Sigmoid colon (tissue), 7 donors: ENCODE data around the gene RAB3GAP2. TPM values are rescaled to one million over a fixed set of nuclear protein-coding genes. Genes with fewer than 3 reads are reported as not detected.

Experiments
- DNase-seq: peaks from one replicate; pipeline ENCODE4 v3.0.0-alpha.2; 2019
- H3K27ac ChIP-seq, 4 donors: fragments of 200-600 bp; sonication (generic); one replicate each; pipeline ENCODE4 v1.5.1; 2016 to 2019; ENCODE audit warnings: mild to moderate bottlenecking in 1 of 4
- H3K27me3 ChIP-seq, 3 donors: fragments of 200-600 bp; sonication (generic); one replicate each; pipeline ENCODE4 v1.5.1; 2019; ENCODE audit warnings: mild to moderate bottlenecking in 1 of 3
- H3K36me3 ChIP-seq, 4 donors: fragments of 200-600 bp; sonication (generic); one replicate each; pipeline ENCODE4 v1.5.1; 2016 to 2019
- H3K4me1 ChIP-seq, 4 donors: fragments of 200-600 bp; sonication (generic); one replicate each; pipeline ENCODE4 v1.5.1; 2017 to 2019
- H3K4me3 ChIP-seq, 4 donors: fragments of 200-600 bp; sonication (generic); one replicate each; pipeline ENCODE4 v1.5.1; 2017 to 2019; ENCODE audit warnings: mild to moderate bottlenecking in 2 of 4, moderate library complexity in 1 of 4
- H3K9me3 ChIP-seq, 4 donors: fragments of 200-600 bp in 3 of 4; sonication (generic) in 3 of 4; one replicate each; pipeline versions ENCODE4 v1.5.1 to v1.6.1; 2013 to 2019
- EP300 ChIP-seq, 4 donors: sonication (generic); formaldehyde crosslinking; IDR thresholded peaks; one replicate each; pipeline ENCODE4 v1.6.1; 2017; ENCODE audit warnings: antibody characterized with exemption in 4 of 4
- POLR2A ChIP-seq, 2 donors: fragments of 450-650 bp; IDR thresholded peaks; one replicate each; pipeline ENCODE4 v1.6.1; 2016; ENCODE audit warnings: antibody characterized with exemption in 2 of 2, mild to moderate bottlenecking in 2 of 2, moderate library complexity in 2 of 2
- POLR2AphosphoS5 ChIP-seq, 4 donors: sonication (generic); formaldehyde crosslinking; IDR thresholded peaks; one replicate each; pipeline ENCODE4 v1.6.1; 2017; ENCODE audit warnings: antibody characterized with exemption in 4 of 4
- WGBS, 2 donors: extraction: QIAGEN DNeasy Blood & Tissue Kit; methylation state at CpG; one replicate each; pipeline ENCODE4 v1.1.7; 2013; 5-methylcytosine and 5-hydroxymethylcytosine counted together
- intact Hi-C: fragments of 100-400 bp; cut with DNase I; formaldehyde crosslinking; loops from one replicate; pipeline ENCODE4 v1.15.1; 2023
- polyA plus RNA-seq, 3 donors: library from polyadenylated mRNA; stranded (reverse); fragments of 200-250 nt; gene quantifications; one replicate each; pipeline ENCODE4 v1.2.3, GENCODE V29; 2013
- total RNA-seq, 4 donors: library from RNA; depleted of rRNA; stranded (reverse); fragments of >200 nt; gene quantifications; one replicate each; pipeline ENCODE4 v1.1.0, GENCODE V29; 2016
- TF ChIP-seq, protein P1 (sequence below), 4 experiments: fragments of 450-650 bp in 3 of 4; fragments of 200-600 bp in 1 of 4; IDR thresholded peaks; one replicate each; pipeline ENCODE4 v1.5.1; 2016 to 2019; ENCODE audit warnings: antibody characterized with exemption in 4 of 4, mild to moderate bottlenecking in 3 of 4, moderate library complexity in 2 of 4
- donor health status: healthy with polysubstance abuse.
- donor health status: Bipolar disorder and iron deficiency.
- donor health status: healthy.

RAB3GAP2 gene
- total and polyA plus RNA-seq, 7 donors = 3.0 to 31.6 (median 22.7) TPM

DNA sequence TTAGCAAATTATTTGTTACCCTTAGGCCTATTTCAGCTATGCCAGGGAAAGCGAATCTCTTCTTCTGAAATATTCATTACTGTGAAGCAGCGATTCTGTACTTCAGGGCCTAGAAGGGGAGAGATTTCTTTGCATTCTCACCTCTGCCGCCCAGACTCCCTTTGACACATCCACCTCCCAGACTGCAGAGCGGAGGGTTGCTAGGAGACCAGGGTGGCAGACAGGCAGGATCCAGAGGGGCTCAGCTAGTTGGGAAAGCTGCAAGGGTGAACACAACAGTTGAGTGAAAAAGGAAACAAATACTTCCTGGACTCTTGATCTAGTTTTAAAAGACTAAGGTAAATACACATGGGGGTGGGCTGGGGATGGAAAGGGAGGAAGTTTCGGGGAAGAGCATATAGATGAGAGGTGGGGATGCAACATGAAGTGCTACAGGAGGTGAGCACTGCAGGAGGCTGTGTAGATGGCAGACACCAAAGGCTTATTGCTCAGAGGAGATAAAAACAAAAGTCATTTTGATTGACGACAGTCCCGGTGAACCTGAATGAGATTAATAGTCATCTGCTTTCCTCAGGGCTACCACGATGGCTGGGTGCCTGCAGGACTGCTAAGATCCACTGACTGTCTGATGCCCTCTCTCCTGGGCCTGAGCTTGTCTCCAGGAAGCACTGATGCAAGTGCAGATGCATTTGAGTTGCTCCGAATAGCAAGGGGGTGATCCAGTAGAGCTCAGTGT, 26.4 kb upstream of the RAB3GAP2 start:
- WGBS, 2 donors = 78 to 88% methylated on average over 9 of the region's 9 CpGs
- DNase-seq = no peak
- Histone ChIP-seq H3K27me3 (no peaks in the 10 kb centered on the region), H3K4me1 (peaks cover 0 to 19% (median 5%) of the 10 kb centered on the region in 4 donors), H3K4me3 (no peak overlapping the region), H3K27ac (no peak overlapping the region), H3K36me3 (no peaks in the 10 kb centered on the region), H3K9me3 (no peaks in the 10 kb centered on the region)
- TF ChIP-seq EP300 (IDR thresholded peaks at IDR 0.05) (no peak), POLR2AphosphoS5 (IDR thresholded peaks at IDR 0.05) (no peak)
- intact Hi-C loops = no loop called here

DNA sequence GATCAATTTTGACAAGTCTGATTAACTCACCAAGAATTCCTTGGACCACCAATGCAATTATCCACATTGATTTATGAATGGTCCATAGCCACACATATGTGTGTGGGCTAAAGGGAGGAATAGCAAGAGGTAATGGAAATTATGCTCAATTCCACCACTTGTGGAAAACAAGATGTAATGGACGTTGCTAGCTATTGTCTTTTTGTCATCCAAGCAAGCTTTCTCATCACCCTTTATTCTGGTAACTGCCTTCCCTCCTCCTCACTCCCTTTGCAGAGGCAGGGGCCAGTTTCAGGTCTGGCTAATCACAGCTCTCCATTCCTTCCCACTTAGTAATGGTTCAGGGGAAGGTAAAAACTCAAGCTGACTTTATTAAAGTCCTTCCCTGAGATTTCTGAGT, 24.7 kb upstream of the RAB3GAP2 start:
- H3K4me1 ChIP-seq = peaks cover 0 to 19% (median 5%) of the 10 kb centered on the region in 4 donors
- no peak overlapping the region for H3K27ac ChIP-seq
- no peak overlapping the region for H3K4me3 ChIP-seq
- peaks cover 0 to 3% (median 0%) of the 10 kb centered on the region in 3 donors for H3K27me3 ChIP-seq
- H3K9me3 ChIP-seq = no peaks in the 10 kb centered on the region
- no peaks in the 10 kb centered on the region for H3K36me3 ChIP-seq
- intact Hi-C loops = no loop called here
- no peak for DNase-seq
- 77 to 81% methylated on average over 1 of the region's 1 CpG for WGBS, 2 donors
- TF ChIP-seq, protein P1, sequence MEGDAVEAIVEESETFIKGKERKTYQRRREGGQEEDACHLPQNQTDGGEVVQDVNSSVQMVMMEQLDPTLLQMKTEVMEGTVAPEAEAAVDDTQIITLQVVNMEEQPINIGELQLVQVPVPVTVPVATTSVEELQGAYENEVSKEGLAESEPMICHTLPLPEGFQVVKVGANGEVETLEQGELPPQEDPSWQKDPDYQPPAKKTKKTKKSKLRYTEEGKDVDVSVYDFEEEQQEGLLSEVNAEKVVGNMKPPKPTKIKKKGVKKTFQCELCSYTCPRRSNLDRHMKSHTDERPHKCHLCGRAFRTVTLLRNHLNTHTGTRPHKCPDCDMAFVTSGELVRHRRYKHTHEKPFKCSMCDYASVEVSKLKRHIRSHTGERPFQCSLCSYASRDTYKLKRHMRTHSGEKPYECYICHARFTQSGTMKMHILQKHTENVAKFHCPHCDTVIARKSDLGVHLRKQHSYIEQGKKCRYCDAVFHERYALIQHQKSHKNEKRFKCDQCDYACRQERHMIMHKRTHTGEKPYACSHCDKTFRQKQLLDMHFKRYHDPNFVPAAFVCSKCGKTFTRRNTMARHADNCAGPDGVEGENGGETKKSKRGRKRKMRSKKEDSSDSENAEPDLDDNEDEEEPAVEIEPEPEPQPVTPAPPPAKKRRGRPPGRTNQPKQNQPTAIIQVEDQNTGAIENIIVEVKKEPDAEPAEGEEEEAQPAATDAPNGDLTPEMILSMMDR (IDR thresholded peaks at IDR 0.05) = no peak
- TF ChIP-seq EP300 (IDR thresholded peaks at IDR 0.05) = no peak
- no peak for TF ChIP-seq POLR2A (IDR thresholded peaks at IDR 0.05)
- TF ChIP-seq POLR2AphosphoS5 (IDR thresholded peaks at IDR 0.05) = no peak

GRCh38 chr1:220294846-220295301, 22.6 kb upstream of the RAB3GAP2 start:
- 91 to 93% methylated on average over 4 of the region's 4 CpGs for WGBS, 2 donors
- Histone ChIP-seq H3K27me3 (peaks cover 0 to 7% (median 0%) of the 10 kb centered on the region in 3 donors), H3K9me3 (no peaks in the 10 kb centered on the region), H3K36me3 (no peaks in the 10 kb centered on the region), H3K27ac (no peak overlapping the region), H3K4me1 (peaks cover 0 to 7% (median 0%) of the 10 kb centered on the region in 4 donors), H3K4me3 (no peak overlapping the region)
- no peak for DNase-seq
- TF ChIP-seq EP300 (IDR thresholded peaks at IDR 0.05) (no peak), POLR2A (IDR thresholded peaks at IDR 0.05) (no peak), POLR2AphosphoS5 (IDR thresholded peaks at IDR 0.05) (no peak)
- TF ChIP-seq, protein P1 (IDR thresholded peaks at IDR 0.05) = no peak
- intact Hi-C loops = no loop called here

DNA sequence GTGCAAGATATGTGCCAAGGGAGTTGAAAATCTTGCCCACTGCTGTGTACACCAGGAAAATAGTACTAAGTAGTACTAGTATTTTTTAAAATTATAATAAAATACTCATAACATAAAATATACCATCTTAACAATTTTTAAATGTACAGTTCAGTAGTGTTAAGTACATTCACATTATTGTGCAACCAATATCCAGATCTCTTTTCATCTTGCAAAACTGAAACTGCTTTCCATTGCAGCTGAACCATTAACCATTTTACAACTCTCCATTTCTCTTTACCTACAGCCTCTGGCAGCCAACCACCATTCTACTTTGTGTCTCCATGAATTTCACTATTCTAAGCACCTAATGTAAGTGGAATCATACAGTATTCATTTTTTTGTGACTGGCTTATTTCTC, 19.3 kb upstream of the RAB3GAP2 start:
- Histone ChIP-seq H3K4me3 (no peak overlapping the region), H3K36me3 (no peaks in the 10 kb centered on the region), H3K27ac (no peak overlapping the region), H3K27me3 (peaks cover 0 to 7% (median 0%) of the 10 kb centered on the region in 3 donors), H3K9me3 (no peaks in the 10 kb centered on the region), H3K4me1 (peaks cover 0 to 7% (median 0%) of the 10 kb centered on the region in 4 donors)
- DNase-seq = no peak
- TF ChIP-seq EP300 (IDR thresholded peaks at IDR 0.05) (no peak), POLR2A (IDR thresholded peaks at IDR 0.05) (no peak), POLR2AphosphoS5 (IDR thresholded peaks at IDR 0.05) (no peak)
- intact Hi-C loops = no loop called here

DNA sequence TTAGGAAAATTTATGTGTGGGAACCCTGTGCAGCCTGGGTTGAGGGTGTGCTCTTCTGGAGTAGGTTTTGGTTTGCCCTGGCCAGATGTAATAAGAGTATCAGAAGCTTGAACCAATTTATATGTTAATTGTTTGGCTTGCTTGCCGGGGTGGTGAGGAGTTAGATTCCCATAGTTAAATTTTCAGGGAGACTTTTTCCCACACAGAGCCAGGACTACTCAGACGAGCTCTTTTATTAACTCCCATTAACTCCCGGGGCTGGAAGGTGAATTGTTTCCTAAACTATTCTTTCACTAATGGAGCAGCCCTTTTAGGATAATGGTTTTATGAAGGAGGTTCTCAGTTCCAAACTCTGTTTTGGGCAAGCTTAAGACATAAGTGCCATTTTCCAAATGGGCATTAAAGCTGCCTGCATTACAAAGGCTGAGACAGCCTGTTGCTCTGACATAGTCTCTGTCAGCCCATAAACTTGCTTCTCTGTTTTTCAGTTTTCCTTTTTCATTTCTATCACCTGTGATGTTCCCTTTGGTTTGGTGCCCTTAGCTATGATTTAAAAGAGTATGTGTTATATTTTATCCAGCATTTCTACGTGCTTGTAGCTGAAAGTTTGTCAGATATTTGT, 18.0 kb upstream of the RAB3GAP2 start:
- 61 to 68% methylated on average over 4 of the region's 4 CpGs for whole genome bisulfite sequencing, 2 donors
- H3K27me3 ChIP-seq = peaks cover 0 to 7% (median 0%) of the 10 kb centered on the region in 3 donors
- no peak overlapping the region for H3K4me3 ChIP-seq
- peaks cover 0 to 7% (median 0%) of the 10 kb centered on the region in 4 donors for H3K4me1 ChIP-seq
- H3K9me3 ChIP-seq = no peaks in the 10 kb centered on the region
- intact Hi-C loops = no loop called here
- TF ChIP-seq POLR2A (IDR thresholded peaks at IDR 0.05) (no peak), POLR2AphosphoS5 (IDR thresholded peaks at IDR 0.05) (no peak), EP300 (IDR thresholded peaks at IDR 0.05) (no peak)
- TF ChIP-seq, protein P1 (IDR thresholded peaks at IDR 0.05) = no peak
- H3K36me3 ChIP-seq = no peaks in the 10 kb centered on the region
- H3K27ac ChIP-seq = no peak overlapping the region
- no peak for DNase-seq
